ENCODE results near the gene CDK5R1.

DNA sequence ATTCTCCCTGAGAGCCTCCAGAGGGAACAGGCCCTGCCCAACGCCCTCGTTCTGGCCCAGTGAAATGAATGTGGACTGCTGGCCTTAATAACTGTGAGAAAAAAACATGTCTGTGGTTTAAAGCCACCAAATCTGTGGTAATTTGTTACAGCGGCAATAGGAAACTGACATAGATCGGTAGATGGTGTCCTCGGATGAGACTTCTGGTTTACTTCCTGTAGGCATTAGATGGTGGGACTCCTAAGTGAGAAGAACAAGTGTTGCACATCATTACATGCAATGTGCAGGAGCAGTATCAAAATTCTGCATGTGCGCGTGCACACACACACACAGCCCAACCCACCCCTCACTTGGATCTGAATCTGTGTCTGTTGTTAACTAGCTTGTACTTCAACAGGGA is 42.0 kb downstream of the CDK5R1 start:
- TF ChIP-seq, protein P1, sequence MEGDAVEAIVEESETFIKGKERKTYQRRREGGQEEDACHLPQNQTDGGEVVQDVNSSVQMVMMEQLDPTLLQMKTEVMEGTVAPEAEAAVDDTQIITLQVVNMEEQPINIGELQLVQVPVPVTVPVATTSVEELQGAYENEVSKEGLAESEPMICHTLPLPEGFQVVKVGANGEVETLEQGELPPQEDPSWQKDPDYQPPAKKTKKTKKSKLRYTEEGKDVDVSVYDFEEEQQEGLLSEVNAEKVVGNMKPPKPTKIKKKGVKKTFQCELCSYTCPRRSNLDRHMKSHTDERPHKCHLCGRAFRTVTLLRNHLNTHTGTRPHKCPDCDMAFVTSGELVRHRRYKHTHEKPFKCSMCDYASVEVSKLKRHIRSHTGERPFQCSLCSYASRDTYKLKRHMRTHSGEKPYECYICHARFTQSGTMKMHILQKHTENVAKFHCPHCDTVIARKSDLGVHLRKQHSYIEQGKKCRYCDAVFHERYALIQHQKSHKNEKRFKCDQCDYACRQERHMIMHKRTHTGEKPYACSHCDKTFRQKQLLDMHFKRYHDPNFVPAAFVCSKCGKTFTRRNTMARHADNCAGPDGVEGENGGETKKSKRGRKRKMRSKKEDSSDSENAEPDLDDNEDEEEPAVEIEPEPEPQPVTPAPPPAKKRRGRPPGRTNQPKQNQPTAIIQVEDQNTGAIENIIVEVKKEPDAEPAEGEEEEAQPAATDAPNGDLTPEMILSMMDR (conservative IDR thresholded peaks at IDR 0.05) = no peak
- TF ChIP-seq ZFX (IDR thresholded peaks at IDR 0.05) = no peak
